ENCODE results near the gene STYK1. TPM values are rescaled to one million over a fixed set of nuclear protein-coding genes. Genes with fewer than 3 reads are reported as not detected.
A peak's percentile ranks its signal among the peaks of the same experiment; 100 is the strongest.

Gene STYK1
- total and polyA plus RNA-seq, 9 of the 15 experiments (the other 6 are each of a cell fraction or from before 2014, with no cell fraction given) = 0.31 to 1.8 (median 0.64) TPM

DNA sequence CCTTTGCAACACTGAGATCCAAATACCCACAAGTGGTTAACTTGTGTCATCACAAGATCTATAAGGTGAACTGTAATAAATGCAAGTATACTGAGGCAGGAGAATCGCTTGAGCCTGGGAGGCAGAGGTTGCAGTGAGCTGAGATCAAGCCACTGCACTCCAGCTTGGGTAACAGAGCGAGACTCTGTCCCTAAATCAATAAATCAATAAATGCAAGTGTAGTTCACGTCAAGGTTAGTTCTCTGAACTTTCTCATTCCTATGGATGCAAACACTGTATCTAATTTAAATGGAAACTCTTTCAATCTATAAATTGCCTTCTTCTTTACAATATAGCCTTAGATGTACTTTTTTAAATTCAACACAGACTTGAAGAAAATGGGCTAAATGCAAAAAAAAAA lies 63.7 kb downstream of the STYK1 start (continued):
- TF ChIP-seq CREB1 (IDR thresholded peaks at IDR 0.05) (no peak), CREB1 (CRISPR knock-in tag; IDR thresholded peaks at IDR 0.05) (no peak)

DNA sequence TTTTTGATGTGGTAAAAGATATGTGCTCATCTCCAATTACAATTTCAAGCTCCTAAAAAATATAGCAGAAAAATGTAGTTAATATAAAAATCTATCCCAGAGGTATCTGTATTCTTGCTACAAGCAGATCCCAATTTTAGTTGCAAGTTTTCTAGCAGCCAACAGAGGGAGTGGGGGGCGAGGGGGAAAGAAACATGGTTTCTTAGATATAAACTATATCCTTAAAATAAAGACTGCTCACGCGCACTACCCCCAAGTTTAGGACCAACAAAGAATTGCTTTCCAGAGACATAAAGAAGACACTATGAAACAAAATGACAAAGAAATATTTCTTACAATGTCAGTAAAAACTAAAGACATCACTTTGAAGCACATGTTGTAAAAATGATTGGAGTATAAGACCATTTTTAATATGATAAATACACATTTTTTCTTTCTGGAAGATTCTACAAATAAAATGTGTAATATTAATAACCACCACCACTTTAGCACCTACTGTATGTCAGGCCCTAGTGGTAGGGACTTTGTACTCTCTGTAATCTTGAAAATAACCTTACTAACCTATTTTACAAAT lies 65.9 kb downstream of the STYK1 start:
- H3K27me3 ChIP-seq (ENCODE audit: control insufficient read depth in 2 of 2, insufficient read depth in 2 of 2, low read length in 2 of 2) = no peaks in the 10 kb centered on the region
- no peaks in the 10 kb centered on the region; a peak in 2 of 5 replicates for H3K4me1 ChIP-seq (replicated peaks in 1 of 2; ENCODE audit: control insufficient read depth in 2 of 2, insufficient read depth in 2 of 2, low read length in 2 of 2)
- no peak overlapping the region for H3K4me3 ChIP-seq
- H3K9me1 ChIP-seq (ENCODE audit: control insufficient read depth, insufficient read depth, low read length) = no peaks in the 10 kb centered on the region
- intact Hi-C loops (cut with micrococcal nuclease) = no loop called here
- ATAC-seq = no peak
- no TSS peak for BruUV-seq (replicated peaks)
- no peaks in the 10 kb centered on the region for H3K9me3 ChIP-seq (replicated peaks; ENCODE audit: control insufficient read depth, insufficient read depth, low read depth, low read length)
- H3K4me2 ChIP-seq (ENCODE audit: insufficient read depth, low read length) = no peak overlapping the region
- peaks cover 22% of the 10 kb centered on the region for H3K79me2 ChIP-seq (ENCODE audit: control insufficient read depth, insufficient read depth, low read length)
- H3K27ac ChIP-seq (ENCODE audit: extremely low read depth, low read depth, low read length) = no peak overlapping the region
- H3K9ac ChIP-seq (ENCODE audit: insufficient read depth in 1 of 2, low read depth in 2 of 2, low read length in 2 of 2) = no peak overlapping the region
- peaks cover 65% of the 10 kb centered on the region; the same call in 2 of the 3 replicates for H3K36me3 ChIP-seq (ENCODE audit: control insufficient read depth, insufficient read depth, low read length)
- POLR2A ChIA-PET = interaction anchor here (1.4 kb wide), 1 partner anchor 10 kb away, joined by 3 read pairs; no protein-coding TSS in a partner anchor
- CTCF ChIA-PET (ENCODE audit: low intra/inter-chr PET ratio) = interaction anchor here (1.7 kb wide), 1 partner anchor 66 kb away, joined by 4 read pairs; the partner anchor contains the start of gene STYK1
- WGBS (ENCODE audit: insufficient coverage, low coverage, missing lambda C conversion rate) = 100% methylated on average over 2 of the region's 3 CpGs
- no peak overlapping the region for H2AFZ ChIP-seq (ENCODE audit: low read depth, low read length)
- TF ChIP-seq, protein P1, sequence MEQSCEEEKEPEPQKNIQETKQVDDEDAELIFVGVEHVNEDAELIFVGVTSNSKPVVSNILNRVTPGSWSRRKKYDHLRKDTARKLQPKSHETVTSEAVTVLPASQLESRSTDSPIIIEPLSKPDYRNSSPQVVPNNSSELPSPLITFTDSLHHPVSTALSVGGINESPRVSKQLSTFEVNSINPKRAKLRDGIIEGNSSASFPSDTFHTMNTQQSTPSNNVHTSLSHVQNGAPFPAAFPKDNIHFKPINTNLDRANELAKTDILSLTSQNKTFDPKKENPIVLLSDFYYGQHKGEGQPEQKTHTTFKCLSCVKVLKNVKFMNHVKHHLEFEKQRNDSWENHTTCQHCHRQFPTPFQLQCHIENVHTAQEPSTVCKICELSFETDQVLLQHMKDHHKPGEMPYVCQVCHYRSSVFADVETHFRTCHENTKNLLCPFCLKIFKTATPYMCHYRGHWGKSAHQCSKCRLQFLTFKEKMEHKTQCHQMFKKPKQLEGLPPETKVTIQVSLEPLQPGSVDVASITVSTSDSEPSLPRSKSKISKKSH (CRISPR knock-in tag; IDR thresholded peaks at IDR 0.05) = no peak
- TF ChIP-seq, protein P2, sequence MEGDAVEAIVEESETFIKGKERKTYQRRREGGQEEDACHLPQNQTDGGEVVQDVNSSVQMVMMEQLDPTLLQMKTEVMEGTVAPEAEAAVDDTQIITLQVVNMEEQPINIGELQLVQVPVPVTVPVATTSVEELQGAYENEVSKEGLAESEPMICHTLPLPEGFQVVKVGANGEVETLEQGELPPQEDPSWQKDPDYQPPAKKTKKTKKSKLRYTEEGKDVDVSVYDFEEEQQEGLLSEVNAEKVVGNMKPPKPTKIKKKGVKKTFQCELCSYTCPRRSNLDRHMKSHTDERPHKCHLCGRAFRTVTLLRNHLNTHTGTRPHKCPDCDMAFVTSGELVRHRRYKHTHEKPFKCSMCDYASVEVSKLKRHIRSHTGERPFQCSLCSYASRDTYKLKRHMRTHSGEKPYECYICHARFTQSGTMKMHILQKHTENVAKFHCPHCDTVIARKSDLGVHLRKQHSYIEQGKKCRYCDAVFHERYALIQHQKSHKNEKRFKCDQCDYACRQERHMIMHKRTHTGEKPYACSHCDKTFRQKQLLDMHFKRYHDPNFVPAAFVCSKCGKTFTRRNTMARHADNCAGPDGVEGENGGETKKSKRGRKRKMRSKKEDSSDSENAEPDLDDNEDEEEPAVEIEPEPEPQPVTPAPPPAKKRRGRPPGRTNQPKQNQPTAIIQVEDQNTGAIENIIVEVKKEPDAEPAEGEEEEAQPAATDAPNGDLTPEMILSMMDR (IDR thresholded peaks at IDR 0.05 in 2 of 3, conservative IDR thresholded peaks at IDR 0.05 in 1 of 3; ENCODE audit: insufficient read depth in 2 of 3, low read depth in 1 of 3, low read length in 3 of 3) = 0 out of 6 replicates have a peak, but pooled peaks of 2 of the 3 experiments have one; percentile 18 to 22
- H4K20me1 ChIP-seq (replicated peaks; ENCODE audit: control insufficient read depth, insufficient read depth, low read length) = no peaks in the 10 kb centered on the region
- no peak for FAIRE-seq
- DNase-seq (ENCODE audit: extremely low read depth in 1 of 4, low spot score in 3 of 4) = peak in 3 of 4 experiments; percentile 8 to 12 (median 10)
- in situ Hi-C loops (cut with MboI) = no loop called here

Measured in K562 (cell line).